ENCODE measurements around the gene APOL3.

DNA sequence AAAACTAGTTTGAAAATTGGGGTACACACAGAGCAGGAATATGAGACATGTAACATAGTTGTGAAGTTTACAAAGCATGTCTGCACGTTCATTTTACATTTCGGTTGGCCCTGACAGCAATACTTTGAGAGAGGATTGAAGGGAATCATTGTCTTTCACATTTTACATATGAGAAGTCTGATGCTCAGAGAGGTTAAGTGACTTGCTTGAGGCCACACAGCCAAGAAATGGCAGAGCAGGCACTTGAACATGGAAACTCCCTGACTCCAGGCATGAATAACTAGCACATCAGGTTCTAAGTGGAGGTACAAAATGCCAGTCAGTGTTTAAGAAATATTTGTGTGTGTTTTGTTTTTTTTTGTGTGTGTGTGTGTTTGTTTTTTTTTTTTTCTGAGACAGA, 53.6 kb downstream of the APOL3 start:
- TF ChIP-seq, protein P1, sequence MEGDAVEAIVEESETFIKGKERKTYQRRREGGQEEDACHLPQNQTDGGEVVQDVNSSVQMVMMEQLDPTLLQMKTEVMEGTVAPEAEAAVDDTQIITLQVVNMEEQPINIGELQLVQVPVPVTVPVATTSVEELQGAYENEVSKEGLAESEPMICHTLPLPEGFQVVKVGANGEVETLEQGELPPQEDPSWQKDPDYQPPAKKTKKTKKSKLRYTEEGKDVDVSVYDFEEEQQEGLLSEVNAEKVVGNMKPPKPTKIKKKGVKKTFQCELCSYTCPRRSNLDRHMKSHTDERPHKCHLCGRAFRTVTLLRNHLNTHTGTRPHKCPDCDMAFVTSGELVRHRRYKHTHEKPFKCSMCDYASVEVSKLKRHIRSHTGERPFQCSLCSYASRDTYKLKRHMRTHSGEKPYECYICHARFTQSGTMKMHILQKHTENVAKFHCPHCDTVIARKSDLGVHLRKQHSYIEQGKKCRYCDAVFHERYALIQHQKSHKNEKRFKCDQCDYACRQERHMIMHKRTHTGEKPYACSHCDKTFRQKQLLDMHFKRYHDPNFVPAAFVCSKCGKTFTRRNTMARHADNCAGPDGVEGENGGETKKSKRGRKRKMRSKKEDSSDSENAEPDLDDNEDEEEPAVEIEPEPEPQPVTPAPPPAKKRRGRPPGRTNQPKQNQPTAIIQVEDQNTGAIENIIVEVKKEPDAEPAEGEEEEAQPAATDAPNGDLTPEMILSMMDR (IDR thresholded peaks at IDR 0.05; ENCODE audit: insufficient read depth, low read depth, low read length) = no peak
- TF ChIP-seq EZH2 (IDR thresholded peaks at IDR 0.05; ENCODE audit: insufficient read depth, low read length) = no peak
